RWPE2 (cell line): Measurements from ENCODE around the gene MTMR10.

Source experiments
- ATAC-seq: fragments of 200-7000 bp; cut with Tn5 transposase; 3 replicates; pipeline ENCODE4 v1.9.1; 2021; ENCODE audit warnings: low read depth
- DNase-seq: peaks from one replicate; pipeline ENCODE4 v3.0.0-alpha.2; 2020; ENCODE audit warnings: low spot score
- H3K27ac ChIP-seq: fragments of 450-650 bp; 2 replicates; pipeline ENCODE4 v1.5.1; 2017; ENCODE audit warnings: mild to moderate bottlenecking; ENCODE audit not compliant: poor library complexity, severe bottlenecking
- H3K27me3 ChIP-seq: fragments of 250-450 bp; sonication (Bioruptor Pico); 2 replicates; pipeline ENCODE4 v1.5.1; 2021; ENCODE audit warnings: mild to moderate bottlenecking, moderate library complexity; ENCODE audit not compliant: insufficient read depth, poor library complexity, severe bottlenecking
- H3K36me3 ChIP-seq: fragments of 250-450 bp; sonication (Bioruptor Pico); 2 replicates; pipeline ENCODE4 v1.5.1; 2020; ENCODE audit warnings: low read depth, mild to moderate bottlenecking, moderate library complexity
- H3K4me1 ChIP-seq: fragments of 250-450 bp; sonication (Bioruptor Pico); 2 replicates; pipeline ENCODE4 v1.5.1; 2021; ENCODE audit warnings: mild to moderate bottlenecking, moderate library complexity; ENCODE audit not compliant: insufficient read depth, poor library complexity, severe bottlenecking
- H3K4me3 ChIP-seq: fragments of 250-450 bp; sonication (Bioruptor Pico); 2 replicates; pipeline ENCODE4 v1.5.1; 2021; ENCODE audit warnings: mild to moderate bottlenecking, moderate library complexity; ENCODE audit not compliant: severe bottlenecking
- H3K9me3 ChIP-seq: fragments of 250-450 bp; sonication (Bioruptor Pico); 2 replicates; pipeline ENCODE4 v1.5.1; 2021; ENCODE audit warnings: mild to moderate bottlenecking, moderate library complexity; ENCODE audit not compliant: severe bottlenecking
- TF ChIP-seq, protein P1 (sequence below): fragments of 450-650 bp; IDR thresholded peaks from one replicate; pipeline ENCODE4 v1.5.1; 2017; ENCODE audit warnings: mild to moderate bottlenecking, moderate library complexity; ENCODE audit not compliant: poor library complexity, severe bottlenecking

Gene MTMR10

DNA sequence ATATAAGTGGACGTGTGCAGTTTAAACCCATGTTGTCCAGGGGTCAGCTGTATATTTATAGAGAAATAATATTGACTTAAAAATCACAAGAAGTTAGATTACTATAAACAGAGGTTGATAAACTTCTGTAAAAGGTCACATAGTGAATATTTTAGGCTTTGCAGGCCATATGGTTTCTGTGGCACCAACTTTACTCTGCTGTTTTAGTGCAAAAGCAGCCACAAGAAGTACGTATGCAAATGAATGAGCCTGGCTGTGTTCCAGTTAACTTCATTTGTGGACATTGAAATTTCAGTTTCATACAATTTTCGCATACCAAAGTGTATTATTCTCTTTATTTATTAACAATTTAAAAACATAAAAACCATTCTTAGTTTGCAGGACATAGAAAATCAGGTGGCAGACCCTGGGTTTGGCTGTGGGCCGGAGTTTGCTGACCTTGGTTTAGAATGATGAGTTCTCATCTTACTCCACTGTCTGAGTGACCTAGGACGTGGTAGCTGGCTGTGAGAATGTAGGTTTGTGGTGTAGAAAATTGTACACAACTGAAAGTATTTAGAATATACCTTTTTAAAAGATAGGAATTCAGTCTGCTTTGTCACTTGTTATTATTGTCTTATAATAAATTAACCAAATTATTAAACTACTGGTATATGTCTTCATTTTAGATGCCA lies 71.4 kb downstream of the MTMR10 start:
- no peak overlapping the region for H3K27ac ChIP-seq
- TF ChIP-seq, protein P1, sequence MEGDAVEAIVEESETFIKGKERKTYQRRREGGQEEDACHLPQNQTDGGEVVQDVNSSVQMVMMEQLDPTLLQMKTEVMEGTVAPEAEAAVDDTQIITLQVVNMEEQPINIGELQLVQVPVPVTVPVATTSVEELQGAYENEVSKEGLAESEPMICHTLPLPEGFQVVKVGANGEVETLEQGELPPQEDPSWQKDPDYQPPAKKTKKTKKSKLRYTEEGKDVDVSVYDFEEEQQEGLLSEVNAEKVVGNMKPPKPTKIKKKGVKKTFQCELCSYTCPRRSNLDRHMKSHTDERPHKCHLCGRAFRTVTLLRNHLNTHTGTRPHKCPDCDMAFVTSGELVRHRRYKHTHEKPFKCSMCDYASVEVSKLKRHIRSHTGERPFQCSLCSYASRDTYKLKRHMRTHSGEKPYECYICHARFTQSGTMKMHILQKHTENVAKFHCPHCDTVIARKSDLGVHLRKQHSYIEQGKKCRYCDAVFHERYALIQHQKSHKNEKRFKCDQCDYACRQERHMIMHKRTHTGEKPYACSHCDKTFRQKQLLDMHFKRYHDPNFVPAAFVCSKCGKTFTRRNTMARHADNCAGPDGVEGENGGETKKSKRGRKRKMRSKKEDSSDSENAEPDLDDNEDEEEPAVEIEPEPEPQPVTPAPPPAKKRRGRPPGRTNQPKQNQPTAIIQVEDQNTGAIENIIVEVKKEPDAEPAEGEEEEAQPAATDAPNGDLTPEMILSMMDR, result no peak
- H3K36me3 ChIP-seq, result peaks cover 96% of the 10 kb centered on the region
- no peaks in the 10 kb centered on the region for H3K27me3 ChIP-seq
- no peak overlapping the region for H3K4me3 ChIP-seq
- ATAC-seq, result no peak
- no peaks in the 10 kb centered on the region for H3K9me3 ChIP-seq
- no peak for DNase-seq
- H3K4me1 ChIP-seq, result no peaks in the 10 kb centered on the region

GRCh38 chr15:30918366-30918765 lies 73.1 kb downstream of the MTMR10 start:
- H3K4me3 ChIP-seq, result no peak overlapping the region
- H3K36me3 ChIP-seq, result peaks cover 96% of the 10 kb centered on the region

DNA sequence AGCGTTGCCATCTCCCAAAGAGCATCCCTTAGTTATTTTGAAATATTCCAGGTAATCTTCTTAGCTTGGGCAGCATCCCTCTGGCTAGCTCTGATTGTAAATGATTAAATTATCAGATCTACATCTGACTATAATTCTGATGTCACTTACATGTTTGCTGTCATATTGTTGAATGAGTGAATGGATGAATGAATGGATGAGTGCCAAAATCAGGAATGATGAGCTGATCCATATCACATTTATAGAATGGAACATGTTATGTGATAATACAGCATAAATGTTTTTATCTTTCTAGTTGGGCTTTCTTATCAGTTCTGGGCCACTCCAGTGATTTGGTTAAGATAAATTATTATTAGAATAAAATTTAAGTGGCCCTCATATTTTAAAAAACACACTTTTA lies 73.8 kb downstream of the MTMR10 start:
- H3K4me3 ChIP-seq, result no peak overlapping the region
- peaks cover 96% of the 10 kb centered on the region for H3K36me3 ChIP-seq

More at GRCh38 chr15:30918366-30918765, 73.1 kb downstream of the MTMR10 start:
- Histone ChIP-seq H3K27ac (no peak overlapping the region), H3K9me3 (no peaks in the 10 kb centered on the region), H3K27me3 (no peaks in the 10 kb centered on the region), H3K4me1 (no peaks in the 10 kb centered on the region)
- ATAC-seq (no peak), DNase-seq (no peak)
- TF ChIP-seq, protein P1, result no peak

DNA sequence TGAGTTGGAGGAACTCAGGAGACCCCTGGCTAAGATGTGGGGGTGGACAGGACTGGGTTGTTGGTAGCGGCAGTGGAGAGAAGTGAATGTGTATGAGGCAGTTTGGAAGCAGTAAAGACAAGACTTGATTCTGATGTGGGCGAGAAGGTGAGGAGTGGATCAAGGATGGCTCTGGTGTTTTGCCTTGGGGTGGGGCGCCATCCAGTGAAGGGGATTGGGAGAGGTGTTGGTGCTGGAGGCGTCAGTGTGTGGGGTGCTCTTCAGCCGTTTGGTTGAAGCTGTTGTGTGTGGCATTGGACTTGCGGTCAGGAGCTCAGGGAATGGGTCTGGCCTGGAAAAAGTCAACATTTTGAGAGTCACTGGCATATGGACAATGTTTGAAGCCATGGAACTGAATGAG lies 74.4 kb downstream of the MTMR10 start:
- Histone ChIP-seq H3K27ac (no peak overlapping the region), H3K4me1 (no peaks in the 10 kb centered on the region), H3K4me3 (no peak overlapping the region), H3K36me3 (peaks cover 93% of the 10 kb centered on the region), H3K9me3 (no peaks in the 10 kb centered on the region), H3K27me3 (no peaks in the 10 kb centered on the region)
- ATAC-seq (no peak), DNase-seq (no peak)
- TF ChIP-seq, protein P1, result no peak

More for the DNA sequence above, 73.8 kb downstream of the MTMR10 start:
- Histone ChIP-seq H3K4me1 (no peaks in the 10 kb centered on the region), H3K27me3 (no peaks in the 10 kb centered on the region), H3K9me3 (no peaks in the 10 kb centered on the region), H3K27ac (no peak overlapping the region)
- DNase-seq, result no peak
- TF ChIP-seq, protein P1, result no peak
- no peak for ATAC-seq

- Histone ChIP-seq H3K4me3 (no peak overlapping the region), H3K27ac (no peak overlapping the region), H3K36me3 (peaks cover 96% of the 10 kb centered on the region), H3K4me1 (no peaks in the 10 kb centered on the region), H3K27me3 (no peaks in the 10 kb centered on the region), H3K9me3 (no peaks in the 10 kb centered on the region)
- no peak for ATAC-seq
- no peak for DNase-seq
- TF ChIP-seq, protein P1, result no peak
Observed at GRCh38 chr15:30913761-30914160, 77.7 kb downstream of the MTMR10 start.
